NB4 (cell line): ENCODE data around the gene RASAL2.
"Not testable (repeated sequence)": the region's sequence is repeated elsewhere in the genome, so short reads cannot be mapped to it uniquely, and the experiment has no call there.

Source experiments
- DNase-seq: peaks from one replicate; pipeline ENCODE4 v3.0.0; 2010; ENCODE audit warnings: low read depth
- H3K4me3 ChIP-seq: one replicate; pipeline ENCODE4 v1.5.1; 2011; ENCODE audit warnings: mild to moderate bottlenecking, low read depth, low read length, moderate library complexity
- CTCF ChIP-seq: IDR thresholded peaks from one replicate; pipeline ENCODE4 v1.5.1; 2012; ENCODE audit warnings: low read depth, low read length
- MAX ChIP-seq: IDR thresholded peaks from 2 replicates; pipeline ENCODE4 v1.6.1; 2011; ENCODE audit warnings: low read depth, low read length
- MYC ChIP-seq: IDR thresholded peaks from 2 replicates; pipeline ENCODE4 v1.6.1; 2011; ENCODE audit warnings: low read depth, low read length
- POLR2A ChIP-seq: IDR thresholded peaks from 2 replicates; pipeline ENCODE4 v1.6.1; 2011; ENCODE audit warnings: mild to moderate bottlenecking; ENCODE audit not compliant: insufficient read length; ENCODE audit errors: extremely low read depth

The RASAL2 gene

GRCh38 chr1:178389441-178389840 is 295.5 kb downstream of the RASAL2 start:
- TF ChIP-seq MAX, result no peak
- no peak for DNase-seq

GRCh38 chr1:178390280-178390679 is 296.4 kb downstream of the RASAL2 start:
- H3K4me3 ChIP-seq, DNase-seq: not testable (repeated sequence)

More at GRCh38 chr1:178389441-178389840, 295.5 kb downstream of the RASAL2 start:
- H3K4me3 ChIP-seq, result no peak overlapping the region

- no peak overlapping the region for H3K4me3 ChIP-seq
- no peak for DNase-seq
- TF ChIP-seq MYC (no peak), CTCF (no peak), POLR2A (no peak), MAX (no peak)
Observed at GRCh38 chr1:178393370-178393769, 299.5 kb downstream of the RASAL2 start.

- no peak overlapping the region for H3K4me3 ChIP-seq
- no peak for DNase-seq
- no peak for TF ChIP-seq POLR2A
- TF ChIP-seq MAX, result no peak
- TF ChIP-seq MYC, result no peak
- no peak for TF ChIP-seq CTCF
Observed at GRCh38 chr1:178396789-178397188, 302.9 kb downstream of the RASAL2 start.

GRCh38 chr1:178397678-178398077 is 303.8 kb downstream of the RASAL2 start:
- no peak for TF ChIP-seq POLR2A
- no peak for TF ChIP-seq MAX
- TF ChIP-seq MYC, result no peak
- no peak for TF ChIP-seq CTCF
- DNase-seq, result no peak
- H3K4me3 ChIP-seq, result no peak overlapping the region

GRCh38 chr1:178399177-178399728 is 305.3 kb downstream of the RASAL2 start:
- no peak overlapping the region for H3K4me3 ChIP-seq
- DNase-seq, result no peak
- TF ChIP-seq MAX (no peak), CTCF (no peak), MYC (no peak), POLR2A (no peak)

GRCh38 chr1:178405137-178405536 is 311.2 kb downstream of the RASAL2 start:
- no peak for DNase-seq
- TF ChIP-seq MYC, result no peak
- TF ChIP-seq POLR2A, result no peak
- no peak for TF ChIP-seq MAX
- no peak for TF ChIP-seq CTCF
- H3K4me3 ChIP-seq, result no peak overlapping the region
